Hepatocyte (in vitro differentiated cells): ENCODE results near the gene LDHB. TPM values are rescaled to one million over a fixed set of nuclear protein-coding genes. Genes with fewer than 3 reads are reported as not detected.

Experiments used
- DNase-seq: peaks from one replicate; pipeline ENCODE4 v3.0.0-alpha.2; 2016; ENCODE audit warnings: low spot score
- H2AFZ ChIP-seq: fragments of 200-600 bp; sonication (generic); 2 replicates; pipeline ENCODE4 v1.6.0; 2016; ENCODE audit warnings: antibody characterized with exemption, mild to moderate bottlenecking
- H3K27ac ChIP-seq: fragments of 200-600 bp; sonication (generic); 2 replicates; pipeline ENCODE4 v1.5.1; 2016; ENCODE audit warnings: mild to moderate bottlenecking
- H3K27me3 ChIP-seq: fragments of 200-600 bp; sonication (generic); 2 replicates; pipeline ENCODE4 v1.6.1; 2016
- H3K36me3 ChIP-seq: fragments of 200-600 bp; sonication (generic); replicated peaks from 2 replicates; pipeline ENCODE4 v1.5.1; 2016; ENCODE audit warnings: low read depth; ENCODE audit not compliant: insufficient read depth
- H3K4me1 ChIP-seq: fragments of 200-600 bp; sonication (generic); 2 replicates; pipeline ENCODE4 v1.5.1; 2016; ENCODE audit warnings: mild to moderate bottlenecking, moderate library complexity; ENCODE audit not compliant: insufficient read depth
- H3K4me2 ChIP-seq: fragments of 200-600 bp; sonication (generic); 2 replicates; pipeline ENCODE4 v1.6.0; 2016
- H3K4me3 ChIP-seq: fragments of 200-600 bp; sonication (generic); 2 replicates; pipeline ENCODE4 v1.5.1; 2016; ENCODE audit warnings: mild to moderate bottlenecking
- H3K79me2 ChIP-seq: fragments of 200-600 bp; sonication (generic); 2 replicates; pipeline ENCODE4 v1.6.0; 2017; ENCODE audit warnings: mild to moderate bottlenecking
- H3K9me2 ChIP-seq: fragments of 200-600 bp; sonication (generic); replicated peaks from 2 replicates; pipeline ENCODE4 v1.6.0; 2017; ENCODE audit warnings: mild to moderate bottlenecking; ENCODE audit not compliant: insufficient read depth
- H3K9me3 ChIP-seq: fragments of 200-600 bp; sonication (generic); 2 replicates; pipeline ENCODE4 v1.5.1; 2016; ENCODE audit warnings: low read depth, mild to moderate bottlenecking
- H4K20me1 ChIP-seq: fragments of 200-600 bp; sonication (generic); 2 replicates; pipeline ENCODE4 v1.6.0; 2016; ENCODE audit warnings: mild to moderate bottlenecking; ENCODE audit not compliant: insufficient read depth, poor library complexity, severe bottlenecking
- EZH2 ChIP-seq: fragments of 200-600 bp; sonication (generic); IDR thresholded peaks from 2 replicates; pipeline ENCODE4 v1.6.1; 2016; ENCODE audit warnings: antibody characterized with exemption, mild to moderate bottlenecking, borderline replicate concordance
- EZH2phosphoT487 ChIP-seq: fragments of 200-600 bp; sonication (generic); IDR thresholded peaks from one replicate; pipeline ENCODE4 v1.6.1; 2018; ENCODE audit warnings: antibody characterized with exemption, mild to moderate bottlenecking, low read depth, moderate library complexity; ENCODE audit not compliant: unreplicated experiment, severe bottlenecking
- WGBS: methylation state at CpG from one replicate; pipeline ENCODE4 v1.1.6; 2016; ENCODE audit warnings: low lambda C conversion rate; ENCODE audit errors: missing lambda C conversion rate; 5-methylcytosine and 5-hydroxymethylcytosine counted together
- polyA plus RNA-seq: library from polyadenylated mRNA; unstranded; fragments of >200 nt; fragmentation: Nextera tagmentation; extraction: Ambion mirVana; gene quantifications from 2 replicates; pipeline ENCODE4 v1.2.1, GENCODE V29; 2016
- total RNA-seq: library from RNA; depleted of rRNA; stranded (reverse); fragments of >200 nt; gene quantifications from 2 replicates; pipeline ENCODE4 v1.2.3, GENCODE V29; 2014
- TF ChIP-seq, protein P1 (sequence below): fragments of 200-600 bp; sonication (generic); IDR thresholded peaks from 2 replicates; pipeline ENCODE4 v1.5.1; 2016; ENCODE audit warnings: antibody characterized with exemption, mild to moderate bottlenecking; ENCODE audit not compliant: poor library complexity

LDHB gene
- total and polyA plus RNA-seq, 2 experiments from 2014 or later, result 641 to 669 TPM

DNA sequence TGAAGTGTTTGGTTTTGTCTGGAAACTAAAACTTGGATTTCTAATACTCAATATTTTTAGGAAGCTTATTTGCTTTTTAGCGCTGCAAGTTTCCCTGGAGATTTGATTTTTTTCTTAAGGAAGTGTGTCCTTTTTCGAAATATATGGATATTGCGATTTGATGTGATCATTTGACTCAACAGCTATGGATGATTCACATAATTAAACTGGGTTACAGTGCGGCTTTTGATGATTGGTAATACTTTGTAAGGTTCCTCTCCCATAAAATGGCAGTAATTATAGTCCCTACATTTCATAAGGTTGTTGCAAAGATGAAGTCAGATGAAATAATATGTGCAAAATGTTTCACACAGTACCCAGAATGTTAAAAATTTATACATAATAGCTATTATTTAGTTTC lies 13.1 kb downstream of the LDHB start:
- no peak overlapping the region for H3K4me3 ChIP-seq
- DNase-seq, result no peak
- no peak overlapping the region for H3K4me2 ChIP-seq
- no peaks in the 10 kb centered on the region for H3K9me2 ChIP-seq
- no peaks in the 10 kb centered on the region for H4K20me1 ChIP-seq
- TF ChIP-seq EZH2, result no peak
- TF ChIP-seq EZH2phosphoT487, result no peak
- TF ChIP-seq, protein P1, sequence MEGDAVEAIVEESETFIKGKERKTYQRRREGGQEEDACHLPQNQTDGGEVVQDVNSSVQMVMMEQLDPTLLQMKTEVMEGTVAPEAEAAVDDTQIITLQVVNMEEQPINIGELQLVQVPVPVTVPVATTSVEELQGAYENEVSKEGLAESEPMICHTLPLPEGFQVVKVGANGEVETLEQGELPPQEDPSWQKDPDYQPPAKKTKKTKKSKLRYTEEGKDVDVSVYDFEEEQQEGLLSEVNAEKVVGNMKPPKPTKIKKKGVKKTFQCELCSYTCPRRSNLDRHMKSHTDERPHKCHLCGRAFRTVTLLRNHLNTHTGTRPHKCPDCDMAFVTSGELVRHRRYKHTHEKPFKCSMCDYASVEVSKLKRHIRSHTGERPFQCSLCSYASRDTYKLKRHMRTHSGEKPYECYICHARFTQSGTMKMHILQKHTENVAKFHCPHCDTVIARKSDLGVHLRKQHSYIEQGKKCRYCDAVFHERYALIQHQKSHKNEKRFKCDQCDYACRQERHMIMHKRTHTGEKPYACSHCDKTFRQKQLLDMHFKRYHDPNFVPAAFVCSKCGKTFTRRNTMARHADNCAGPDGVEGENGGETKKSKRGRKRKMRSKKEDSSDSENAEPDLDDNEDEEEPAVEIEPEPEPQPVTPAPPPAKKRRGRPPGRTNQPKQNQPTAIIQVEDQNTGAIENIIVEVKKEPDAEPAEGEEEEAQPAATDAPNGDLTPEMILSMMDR, result no peak
- 97% methylated on average over 4 of the region's 4 CpGs for WGBS
- no peaks in the 10 kb centered on the region for H3K27me3 ChIP-seq
- H3K4me1 ChIP-seq, result peaks cover 9% of the 10 kb centered on the region
- peak overlapping the region; percentile 85 for H3K27ac ChIP-seq
- H3K79me2 ChIP-seq, result peaks cover 47% of the 10 kb centered on the region
- H3K36me3 ChIP-seq, result peaks cover 4% of the 10 kb centered on the region
- no peaks in the 10 kb centered on the region for H3K9me3 ChIP-seq
- H2AFZ ChIP-seq, result no peak overlapping the region

DNA sequence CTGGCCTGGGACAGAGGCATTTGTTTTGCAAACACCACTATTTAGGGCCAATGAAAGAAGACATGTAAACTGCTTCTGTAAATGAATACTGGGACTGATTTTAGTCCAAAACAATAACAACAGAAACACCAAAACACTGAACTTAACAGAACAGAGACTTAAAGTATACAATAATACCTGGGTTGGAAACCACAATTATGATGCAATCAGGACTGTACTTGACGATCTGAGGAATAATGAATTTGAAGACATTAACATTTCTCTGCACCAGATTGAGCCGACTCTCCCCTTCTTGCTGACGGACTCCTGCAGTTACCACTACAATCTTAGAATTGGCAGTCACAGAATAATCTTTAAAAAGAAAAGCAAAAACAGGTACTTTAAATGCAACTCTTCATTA lies 13.9 kb downstream of the LDHB start:
- peaks cover 45% of the 10 kb centered on the region for H3K79me2 ChIP-seq
- no peaks in the 10 kb centered on the region for H3K27me3 ChIP-seq
- H4K20me1 ChIP-seq, result peaks cover 5% of the 10 kb centered on the region
- no peak for DNase-seq
- TF ChIP-seq, protein P1, result no peak
- TF ChIP-seq EZH2phosphoT487, result no peak
- no peak for TF ChIP-seq EZH2
- H3K9me3 ChIP-seq, result no peaks in the 10 kb centered on the region
- no peak overlapping the region for H2AFZ ChIP-seq
- no peak overlapping the region for H3K4me3 ChIP-seq
- H3K27ac ChIP-seq, result peak overlapping the region; percentile 17
- no peaks in the 10 kb centered on the region for H3K9me2 ChIP-seq
- H3K36me3 ChIP-seq, result peaks cover 4% of the 10 kb centered on the region
- WGBS, result 84% methylated on average over 3 of the region's 3 CpGs
- H3K4me1 ChIP-seq, result peaks cover 17% of the 10 kb centered on the region
- H3K4me2 ChIP-seq, result no peak overlapping the region

DNA sequence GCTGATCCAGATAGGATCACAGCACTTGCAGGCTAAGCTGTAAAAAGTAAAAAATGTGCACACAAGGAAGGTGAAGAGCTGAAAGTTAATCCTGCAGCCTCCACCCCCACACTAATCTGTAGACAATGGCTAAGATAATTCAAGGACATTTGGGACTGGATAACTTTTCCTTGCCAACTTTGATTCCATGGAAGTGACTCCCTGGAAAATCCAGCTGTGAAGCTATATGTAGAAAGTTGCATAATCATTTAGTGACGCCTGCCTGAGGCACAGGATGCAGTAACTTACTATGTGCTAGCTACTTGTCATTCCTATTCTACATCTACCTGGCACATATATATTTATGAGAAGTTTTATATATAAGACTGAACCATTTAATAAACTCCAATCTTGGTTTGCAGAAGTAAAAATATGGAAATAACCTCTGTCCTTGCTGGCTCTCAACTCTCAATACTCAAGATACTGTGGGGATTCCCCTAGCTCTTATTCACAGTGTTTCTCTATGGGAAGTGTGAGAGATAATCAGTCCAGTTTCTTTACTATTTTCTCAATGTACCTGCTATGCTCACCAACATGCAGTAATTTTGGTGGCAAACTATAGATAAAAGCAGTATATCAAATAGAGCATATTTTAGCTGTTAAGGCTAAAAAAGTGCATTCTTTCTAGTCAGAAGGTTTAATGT lies 14.8 kb downstream of the LDHB start:
- H3K4me3 ChIP-seq, result no peak overlapping the region
- H3K27ac ChIP-seq, result peak overlapping the region; percentile 17
- WGBS, result 92% methylated on average over 1 of the region's 1 CpG
- H4K20me1 ChIP-seq, result peaks cover 5% of the 10 kb centered on the region
- H3K27me3 ChIP-seq, result no peaks in the 10 kb centered on the region
- no peaks in the 10 kb centered on the region for H3K9me2 ChIP-seq
- H3K4me2 ChIP-seq, result no peak overlapping the region
- H3K9me3 ChIP-seq, result no peaks in the 10 kb centered on the region
- TF ChIP-seq EZH2, result no peak
- TF ChIP-seq EZH2phosphoT487, result no peak
- TF ChIP-seq, protein P1, result no peak
- H2AFZ ChIP-seq, result no peak overlapping the region
- no peak for DNase-seq
- H3K4me1 ChIP-seq, result peaks cover 21% of the 10 kb centered on the region
- peaks cover 4% of the 10 kb centered on the region for H3K36me3 ChIP-seq
- H3K79me2 ChIP-seq, result peaks cover 39% of the 10 kb centered on the region
